Measurements from ENCODE around the gene FNDC11.
"Not testable (repeated sequence)": the region's sequence is repeated elsewhere in the genome, so short reads cannot be mapped to it uniquely, and the experiment has no call there.

Gene FNDC11

GRCh38 chr20:63598479-63599395 is 44.8 kb downstream of the FNDC11 start:
- Histone ChIP-seq H3K4me3 (ENCODE audit: low read length) (no peak overlapping the region), H3K18ac (ENCODE audit: low read length) (no peak overlapping the region), H3K56ac (ENCODE audit: low read length) (no peak overlapping the region), H2BK15ac (replicated peaks; ENCODE audit: low read depth) (no peak overlapping the region), H3K79me1 (ENCODE audit: low read length) (no peaks in the 10 kb centered on the region), H3K79me2 (ENCODE audit: control insufficient read depth, insufficient read depth, low read length) (no peaks in the 10 kb centered on the region), H2AK5ac (ENCODE audit: low read length) (no peak overlapping the region), H3K23ac (ENCODE audit: low read length) (no peak overlapping the region), H4K8ac (ENCODE audit: low read depth, low read length) (no peak overlapping the region), H2BK120ac (ENCODE audit: low read depth, low read length) (no peak overlapping the region), H3K4ac (ENCODE audit: low read depth, low read length) (no peak overlapping the region), H4K5ac (ENCODE audit: low read length) (no peak overlapping the region), H3K27me3 (ENCODE audit: insufficient read depth, low read length, poor library complexity) (no peaks in the 10 kb centered on the region), H3K27ac (ENCODE audit: low read depth, low read length) (no peak overlapping the region), H3K9ac (ENCODE audit: low read length) (no peak overlapping the region), H3K4me2 (ENCODE audit: low read length) (no peak overlapping the region), H3K4me1 (ENCODE audit: control insufficient read depth, low read depth, low read length) (no peaks in the 10 kb centered on the region), H2BK5ac (ENCODE audit: low read length) (no peak overlapping the region), H3K36me3 (ENCODE audit: control insufficient read depth, insufficient read depth, low read length) (peaks cover 5% of the 10 kb centered on the region)
- no CpG with 5 or more reads among the region's 33 CpGs for WGBS (ENCODE audit: extremely low coverage, insufficient coverage, low lambda C conversion rate)
- DNase-seq, result no peak

- H3K4me1 ChIP-seq (ENCODE audit: control insufficient read depth, low read depth, low read length), result no peaks in the 10 kb centered on the region
- no peak overlapping the region for H3K4ac ChIP-seq (ENCODE audit: low read depth, low read length)
- no peak overlapping the region for H3K27ac ChIP-seq (ENCODE audit: low read depth, low read length)
- no peak for DNase-seq
- no peak overlapping the region for H3K56ac ChIP-seq (ENCODE audit: low read length)
- WGBS (ENCODE audit: extremely low coverage, insufficient coverage, low lambda C conversion rate), result no CpG with 5 or more reads among the region's 27 CpGs
- H2BK5ac ChIP-seq (ENCODE audit: low read length), result no peak overlapping the region
- no peak overlapping the region for H3K4me3 ChIP-seq (ENCODE audit: low read length)
- H3K79me2 ChIP-seq (ENCODE audit: control insufficient read depth, insufficient read depth, low read length), result no peaks in the 10 kb centered on the region
- H3K36me3 ChIP-seq (ENCODE audit: control insufficient read depth, insufficient read depth, low read length), result peaks cover 5% of the 10 kb centered on the region
- H3K23ac ChIP-seq (ENCODE audit: low read length), result no peak overlapping the region
- no peak overlapping the region for H2AK5ac ChIP-seq (ENCODE audit: low read length)
- H3K9ac ChIP-seq (ENCODE audit: low read length), result no peak overlapping the region
- H3K27me3 ChIP-seq (ENCODE audit: insufficient read depth, low read length, poor library complexity), result no peaks in the 10 kb centered on the region
- no peak overlapping the region for H3K18ac ChIP-seq (ENCODE audit: low read length)
- H4K5ac ChIP-seq (ENCODE audit: low read length), result no peak overlapping the region
- no peak overlapping the region for H2BK120ac ChIP-seq (ENCODE audit: low read depth, low read length)
- H2BK15ac ChIP-seq (replicated peaks; ENCODE audit: low read depth), result no peak overlapping the region
- H3K4me2 ChIP-seq (ENCODE audit: low read length), result no peak overlapping the region
- no peaks in the 10 kb centered on the region for H3K79me1 ChIP-seq (ENCODE audit: low read length)
- no peak overlapping the region for H4K8ac ChIP-seq (ENCODE audit: low read depth, low read length)
These were observed 45.6 kb downstream of the FNDC11 start for GRCh38 chr20:63599396-63600050.

- H4K5ac ChIP-seq (ENCODE audit: low read length); H3K23ac ChIP-seq (ENCODE audit: low read length); H3K27ac ChIP-seq (ENCODE audit: low read depth, low read length); H3K56ac ChIP-seq (ENCODE audit: low read length); H3K79me1 ChIP-seq (ENCODE audit: low read length); H3K79me2 ChIP-seq (ENCODE audit: control insufficient read depth, insufficient read depth, low read length); H2BK120ac ChIP-seq (ENCODE audit: low read depth, low read length); H3K4me3 ChIP-seq (ENCODE audit: low read length); H3K4me2 ChIP-seq (ENCODE audit: low read length); H2BK15ac ChIP-seq (replicated peaks; ENCODE audit: low read depth); H3K27me3 ChIP-seq (ENCODE audit: insufficient read depth, low read length, poor library complexity); H4K8ac ChIP-seq (ENCODE audit: low read depth, low read length); H3K4ac ChIP-seq (ENCODE audit: low read depth, low read length); H2BK5ac ChIP-seq (ENCODE audit: low read length); H2AK5ac ChIP-seq (ENCODE audit: low read length); H3K18ac ChIP-seq (ENCODE audit: low read length); H3K4me1 ChIP-seq (ENCODE audit: control insufficient read depth, low read depth, low read length); H3K9ac ChIP-seq (ENCODE audit: low read length); H3K36me3 ChIP-seq (ENCODE audit: control insufficient read depth, insufficient read depth, low read length); DNase-seq: not testable (repeated sequence)
- WGBS (ENCODE audit: extremely low coverage, insufficient coverage, low lambda C conversion rate), result no CpG with 5 or more reads among the region's 8 CpGs
These were observed 47.7 kb downstream of the FNDC11 start for GRCh38 chr20:63601679-63602078.

- Histone ChIP-seq H2BK120ac (ENCODE audit: low read depth, low read length) (no peak overlapping the region), H3K4me2 (ENCODE audit: low read length) (no peak overlapping the region), H4K5ac (ENCODE audit: low read length) (no peak overlapping the region), H3K4me1 (ENCODE audit: control insufficient read depth, low read depth, low read length) (no peaks in the 10 kb centered on the region), H2BK15ac (replicated peaks; ENCODE audit: low read depth) (no peak overlapping the region), H3K9ac (ENCODE audit: low read length) (no peak overlapping the region), H3K27me3 (ENCODE audit: insufficient read depth, low read length, poor library complexity) (no peaks in the 10 kb centered on the region), H4K8ac (ENCODE audit: low read depth, low read length) (no peak overlapping the region), H3K36me3 (ENCODE audit: control insufficient read depth, insufficient read depth, low read length) (peaks cover 5% of the 10 kb centered on the region), H3K56ac (ENCODE audit: low read length) (no peak overlapping the region), H3K23ac (ENCODE audit: low read length) (no peak overlapping the region), H3K27ac (ENCODE audit: low read depth, low read length) (no peak overlapping the region), H2BK5ac (ENCODE audit: low read length) (no peak overlapping the region), H3K4ac (ENCODE audit: low read depth, low read length) (no peak overlapping the region), H2AK5ac (ENCODE audit: low read length) (no peak overlapping the region), H3K79me2 (ENCODE audit: control insufficient read depth, insufficient read depth, low read length) (no peaks in the 10 kb centered on the region), H3K4me3 (ENCODE audit: low read length) (no peak overlapping the region), H3K79me1 (ENCODE audit: low read length) (no peaks in the 10 kb centered on the region), H3K18ac (ENCODE audit: low read length) (no peak overlapping the region)
- DNase-seq, result no peak
- WGBS (ENCODE audit: extremely low coverage, insufficient coverage, low lambda C conversion rate), result no CpG with 5 or more reads among the region's 3 CpGs
These were observed 48.4 kb downstream of the FNDC11 start for GRCh38 chr20:63602321-63602720.
